ENCODE results near the gene UFSP2. TPM values are rescaled to one million over a fixed set of nuclear protein-coding genes. Genes with fewer than 3 reads are reported as not detected.
A peak's percentile ranks its signal among the peaks of the same experiment; 100 is the strongest.

Gene UFSP2
- total and polyA plus RNA-seq, 2 experiments from 2014 or later = 29.0 to 53.0 TPM

DNA sequence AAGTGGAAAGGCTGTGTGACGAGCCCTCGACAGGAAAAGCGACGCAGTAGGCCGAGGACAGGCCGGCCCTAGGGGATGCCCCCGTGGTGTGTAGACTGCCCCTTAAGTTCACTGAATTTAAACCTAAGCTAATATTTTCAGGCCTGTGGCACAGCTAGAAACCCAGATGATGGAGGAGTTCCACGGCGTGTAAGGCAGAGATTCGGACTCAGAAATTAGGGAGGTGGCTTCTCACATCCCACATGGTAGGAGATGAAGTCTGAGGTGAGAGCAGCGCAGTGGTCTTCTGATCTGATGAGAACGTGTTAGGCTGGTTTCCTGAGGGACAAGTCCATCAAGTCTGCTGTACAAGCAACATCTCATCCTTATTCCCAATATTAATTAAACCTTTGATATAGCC lies 37.8 kb downstream of the UFSP2 start (continued):
- TF ChIP-seq, protein P1, sequence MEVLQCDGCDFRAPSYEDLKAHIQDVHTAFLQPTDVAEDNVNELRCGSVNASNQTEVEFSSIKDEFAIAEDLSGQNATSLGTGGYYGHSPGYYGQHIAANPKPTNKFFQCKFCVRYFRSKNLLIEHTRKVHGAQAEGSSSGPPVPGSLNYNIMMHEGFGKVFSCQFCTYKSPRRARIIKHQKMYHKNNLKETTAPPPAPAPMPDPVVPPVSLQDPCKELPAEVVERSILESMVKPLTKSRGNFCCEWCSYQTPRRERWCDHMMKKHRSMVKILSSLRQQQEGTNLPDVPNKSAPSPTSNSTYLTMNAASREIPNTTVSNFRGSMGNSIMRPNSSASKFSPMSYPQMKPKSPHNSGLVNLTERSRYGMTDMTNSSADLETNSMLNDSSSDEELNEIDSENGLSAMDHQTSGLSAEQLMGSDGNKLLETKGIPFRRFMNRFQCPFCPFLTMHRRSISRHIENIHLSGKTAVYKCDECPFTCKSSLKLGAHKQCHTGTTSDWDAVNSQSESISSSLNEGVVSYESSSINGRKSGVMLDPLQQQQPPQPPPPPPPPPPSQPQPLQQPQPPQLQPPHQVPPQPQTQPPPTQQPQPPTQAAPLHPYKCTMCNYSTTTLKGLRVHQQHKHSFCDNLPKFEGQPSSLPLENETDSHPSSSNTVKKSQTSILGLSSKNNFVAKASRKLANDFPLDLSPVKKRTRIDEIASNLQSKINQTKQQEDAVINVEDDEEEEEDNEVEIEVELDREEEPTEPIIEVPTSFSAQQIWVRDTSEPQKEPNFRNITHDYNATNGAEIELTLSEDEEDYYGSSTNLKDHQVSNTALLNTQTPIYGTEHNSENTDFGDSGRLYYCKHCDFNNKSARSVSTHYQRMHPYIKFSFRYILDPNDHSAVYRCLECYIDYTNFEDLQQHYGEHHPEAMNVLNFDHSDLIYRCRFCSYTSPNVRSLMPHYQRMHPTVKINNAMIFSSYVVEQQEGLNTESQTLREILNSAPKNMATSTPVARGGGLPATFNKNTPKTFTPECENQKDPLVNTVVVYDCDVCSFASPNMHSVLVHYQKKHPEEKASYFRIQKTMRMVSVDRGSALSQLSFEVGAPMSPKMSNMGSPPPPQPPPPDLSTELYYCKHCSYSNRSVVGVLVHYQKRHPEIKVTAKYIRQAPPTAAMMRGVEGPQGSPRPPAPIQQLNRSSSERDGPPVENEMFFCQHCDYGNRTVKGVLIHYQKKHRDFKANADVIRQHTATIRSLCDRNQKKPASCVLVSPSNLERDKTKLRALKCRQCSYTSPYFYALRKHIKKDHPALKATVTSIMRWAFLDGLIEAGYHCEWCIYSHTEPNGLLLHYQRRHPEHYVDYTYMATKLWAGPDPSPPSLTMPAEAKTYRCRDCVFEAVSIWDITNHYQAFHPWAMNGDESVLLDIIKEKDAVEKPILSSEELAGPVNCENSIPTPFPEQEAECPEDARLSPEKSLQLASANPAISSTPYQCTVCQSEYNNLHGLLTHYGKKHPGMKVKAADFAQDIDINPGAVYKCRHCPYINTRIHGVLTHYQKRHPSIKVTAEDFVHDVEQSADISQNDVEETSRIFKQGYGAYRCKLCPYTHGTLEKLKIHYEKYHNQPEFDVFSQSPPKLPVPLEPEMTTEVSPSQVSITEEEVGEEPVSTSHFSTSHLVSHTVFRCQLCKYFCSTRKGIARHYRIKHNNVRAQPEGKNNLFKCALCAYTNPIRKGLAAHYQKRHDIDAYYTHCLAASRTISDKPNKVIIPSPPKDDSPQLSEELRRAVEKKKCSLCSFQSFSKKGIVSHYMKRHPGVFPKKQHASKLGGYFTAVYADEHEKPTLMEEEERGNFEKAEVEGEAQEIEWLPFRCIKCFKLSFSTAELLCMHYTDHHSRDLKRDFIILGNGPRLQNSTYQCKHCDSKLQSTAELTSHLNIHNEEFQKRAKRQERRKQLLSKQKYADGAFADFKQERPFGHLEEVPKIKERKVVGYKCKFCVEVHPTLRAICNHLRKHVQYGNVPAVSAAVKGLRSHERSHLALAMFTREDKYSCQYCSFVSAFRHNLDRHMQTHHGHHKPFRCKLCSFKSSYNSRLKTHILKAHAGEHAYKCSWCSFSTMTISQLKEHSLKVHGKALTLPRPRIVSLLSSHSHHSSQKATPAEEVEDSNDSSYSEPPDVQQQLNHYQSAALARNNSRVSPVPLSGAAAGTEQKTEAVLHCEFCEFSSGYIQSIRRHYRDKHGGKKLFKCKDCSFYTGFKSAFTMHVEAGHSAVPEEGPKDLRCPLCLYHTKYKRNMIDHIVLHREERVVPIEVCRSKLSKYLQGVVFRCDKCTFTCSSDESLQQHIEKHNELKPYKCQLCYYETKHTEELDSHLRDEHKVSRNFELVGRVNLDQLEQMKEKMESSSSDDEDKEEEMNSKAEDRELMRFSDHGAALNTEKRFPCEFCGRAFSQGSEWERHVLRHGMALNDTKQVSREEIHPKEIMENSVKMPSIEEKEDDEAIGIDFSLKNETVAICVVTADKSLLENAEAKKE (CRISPR knock-in tag; IDR thresholded peaks at IDR 0.05) = no peak
- no peak for TF ChIP-seq EZH2 (IDR thresholded peaks at IDR 0.05; ENCODE audit: low read depth, unreplicated experiment)
- no peak for TF ChIP-seq JUNB (IDR thresholded peaks at IDR 0.05; ENCODE audit: unreplicated experiment)
- TF ChIP-seq NANOG (IDR thresholded peaks at IDR 0.05; ENCODE audit: borderline replicate concordance) = no peak
- no peak for TF ChIP-seq ZNF114 (CRISPR knock-in tag; IDR thresholded peaks at IDR 0.05)
- no peak for TF ChIP-seq STAT1 (IDR thresholded peaks at IDR 0.05; ENCODE audit: unreplicated experiment)
- TF ChIP-seq, protein P2, sequence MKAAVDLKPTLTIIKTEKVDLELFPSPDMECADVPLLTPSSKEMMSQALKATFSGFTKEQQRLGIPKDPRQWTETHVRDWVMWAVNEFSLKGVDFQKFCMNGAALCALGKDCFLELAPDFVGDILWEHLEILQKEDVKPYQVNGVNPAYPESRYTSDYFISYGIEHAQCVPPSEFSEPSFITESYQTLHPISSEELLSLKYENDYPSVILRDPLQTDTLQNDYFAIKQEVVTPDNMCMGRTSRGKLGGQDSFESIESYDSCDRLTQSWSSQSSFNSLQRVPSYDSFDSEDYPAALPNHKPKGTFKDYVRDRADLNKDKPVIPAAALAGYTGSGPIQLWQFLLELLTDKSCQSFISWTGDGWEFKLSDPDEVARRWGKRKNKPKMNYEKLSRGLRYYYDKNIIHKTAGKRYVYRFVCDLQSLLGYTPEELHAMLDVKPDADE (IDR thresholded peaks at IDR 0.05) = no peak

DNA sequence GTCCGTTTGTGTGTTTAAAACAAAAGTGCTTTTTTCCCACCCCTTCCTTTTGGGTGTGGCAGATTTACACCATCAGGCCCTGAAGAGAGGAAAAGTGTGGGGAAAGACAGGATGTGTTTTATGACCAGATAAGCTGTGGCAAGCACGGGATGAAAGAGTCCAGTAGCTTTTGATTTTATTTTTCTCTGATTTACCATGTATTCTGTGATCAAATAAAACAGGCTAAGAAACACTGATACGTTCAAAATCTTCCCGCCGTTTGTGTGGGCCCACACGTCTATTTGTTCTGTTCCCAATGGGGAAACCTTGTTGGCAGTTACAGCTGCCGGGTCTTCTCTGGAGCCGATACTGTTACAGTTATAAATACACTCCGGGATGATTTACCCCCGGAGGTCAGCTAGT lies 40.8 kb downstream of the UFSP2 start:
- H3K4me1 Mint-ChIP-seq = 0 out of 3 replicates have a peak, but pooled peaks cover 2% of the 10 kb centered on the region
- no peaks in the 10 kb centered on the region for H3K9me2 ChIP-seq (ENCODE audit: insufficient read depth)
- H3K27me3 ChIP-seq (ENCODE audit: insufficient read depth) = no peaks in the 10 kb centered on the region
- no peak overlapping the region for H3K4me3 ChIP-seq
- no peaks in the 10 kb centered on the region for H3K36me3 ChIP-seq (ENCODE audit: insufficient read depth)
- H3K79me2 ChIP-seq (replicated peaks; ENCODE audit: insufficient read depth) = no peaks in the 10 kb centered on the region
- no peaks in the 10 kb centered on the region for H3K4me1 ChIP-seq (ENCODE audit: insufficient read depth)
- no peak overlapping the region for H2AFZ ChIP-seq
- H4K20me1 ChIP-seq (replicated peaks; ENCODE audit: insufficient read depth) = no peaks in the 10 kb centered on the region
- DNase-seq (ENCODE audit: low spot score) (peak; percentile 21), ATAC-seq (no peak)
- H3K36me3 Mint-ChIP-seq (ENCODE audit: low read depth) = peaks cover 10% of the 10 kb centered on the region
- H3K27ac ChIP-seq (ENCODE audit: low read depth) = no peak overlapping the region
- H3K27me3 Mint-ChIP-seq (ENCODE audit: insufficient read depth, low read depth, poor library complexity) = peaks cover 4% of the 10 kb centered on the region
- no peaks in the 10 kb centered on the region for H3F3A ChIP-seq (replicated peaks; ENCODE audit: low read depth)
- no peak overlapping the region for H3K4me2 ChIP-seq
- no peak overlapping the region for H3K4me3 Mint-ChIP-seq
- peaks cover 9% of the 10 kb centered on the region; the same call in 2 of the 3 replicates for H3K9me3 Mint-ChIP-seq
- H3K27ac Mint-ChIP-seq = no peak overlapping the region
- TF ChIP-seq, protein P3, sequence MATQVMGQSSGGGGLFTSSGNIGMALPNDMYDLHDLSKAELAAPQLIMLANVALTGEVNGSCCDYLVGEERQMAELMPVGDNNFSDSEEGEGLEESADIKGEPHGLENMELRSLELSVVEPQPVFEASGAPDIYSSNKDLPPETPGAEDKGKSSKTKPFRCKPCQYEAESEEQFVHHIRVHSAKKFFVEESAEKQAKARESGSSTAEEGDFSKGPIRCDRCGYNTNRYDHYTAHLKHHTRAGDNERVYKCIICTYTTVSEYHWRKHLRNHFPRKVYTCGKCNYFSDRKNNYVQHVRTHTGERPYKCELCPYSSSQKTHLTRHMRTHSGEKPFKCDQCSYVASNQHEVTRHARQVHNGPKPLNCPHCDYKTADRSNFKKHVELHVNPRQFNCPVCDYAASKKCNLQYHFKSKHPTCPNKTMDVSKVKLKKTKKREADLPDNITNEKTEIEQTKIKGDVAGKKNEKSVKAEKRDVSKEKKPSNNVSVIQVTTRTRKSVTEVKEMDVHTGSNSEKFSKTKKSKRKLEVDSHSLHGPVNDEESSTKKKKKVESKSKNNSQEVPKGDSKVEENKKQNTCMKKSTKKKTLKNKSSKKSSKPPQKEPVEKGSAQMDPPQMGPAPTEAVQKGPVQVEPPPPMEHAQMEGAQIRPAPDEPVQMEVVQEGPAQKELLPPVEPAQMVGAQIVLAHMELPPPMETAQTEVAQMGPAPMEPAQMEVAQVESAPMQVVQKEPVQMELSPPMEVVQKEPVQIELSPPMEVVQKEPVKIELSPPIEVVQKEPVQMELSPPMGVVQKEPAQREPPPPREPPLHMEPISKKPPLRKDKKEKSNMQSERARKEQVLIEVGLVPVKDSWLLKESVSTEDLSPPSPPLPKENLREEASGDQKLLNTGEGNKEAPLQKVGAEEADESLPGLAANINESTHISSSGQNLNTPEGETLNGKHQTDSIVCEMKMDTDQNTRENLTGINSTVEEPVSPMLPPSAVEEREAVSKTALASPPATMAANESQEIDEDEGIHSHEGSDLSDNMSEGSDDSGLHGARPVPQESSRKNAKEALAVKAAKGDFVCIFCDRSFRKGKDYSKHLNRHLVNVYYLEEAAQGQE (IDR thresholded peaks at IDR 0.05; ENCODE audit: unreplicated experiment) = no peak
- TF ChIP-seq, protein P4, sequence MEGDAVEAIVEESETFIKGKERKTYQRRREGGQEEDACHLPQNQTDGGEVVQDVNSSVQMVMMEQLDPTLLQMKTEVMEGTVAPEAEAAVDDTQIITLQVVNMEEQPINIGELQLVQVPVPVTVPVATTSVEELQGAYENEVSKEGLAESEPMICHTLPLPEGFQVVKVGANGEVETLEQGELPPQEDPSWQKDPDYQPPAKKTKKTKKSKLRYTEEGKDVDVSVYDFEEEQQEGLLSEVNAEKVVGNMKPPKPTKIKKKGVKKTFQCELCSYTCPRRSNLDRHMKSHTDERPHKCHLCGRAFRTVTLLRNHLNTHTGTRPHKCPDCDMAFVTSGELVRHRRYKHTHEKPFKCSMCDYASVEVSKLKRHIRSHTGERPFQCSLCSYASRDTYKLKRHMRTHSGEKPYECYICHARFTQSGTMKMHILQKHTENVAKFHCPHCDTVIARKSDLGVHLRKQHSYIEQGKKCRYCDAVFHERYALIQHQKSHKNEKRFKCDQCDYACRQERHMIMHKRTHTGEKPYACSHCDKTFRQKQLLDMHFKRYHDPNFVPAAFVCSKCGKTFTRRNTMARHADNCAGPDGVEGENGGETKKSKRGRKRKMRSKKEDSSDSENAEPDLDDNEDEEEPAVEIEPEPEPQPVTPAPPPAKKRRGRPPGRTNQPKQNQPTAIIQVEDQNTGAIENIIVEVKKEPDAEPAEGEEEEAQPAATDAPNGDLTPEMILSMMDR (conservative IDR thresholded peaks at IDR 0.05; ENCODE audit: low read depth in 2 of 2) = no peak
- TF ChIP-seq ZNF331 (CRISPR knock-in tag; IDR thresholded peaks at IDR 0.05; ENCODE audit: low read depth) (no peak), STAT1 (IDR thresholded peaks at IDR 0.05; ENCODE audit: unreplicated experiment) (no peak), POLR2AphosphoS5 (IDR thresholded peaks at IDR 0.05; ENCODE audit: low read depth) (no peak), EZH2 (IDR thresholded peaks at IDR 0.05; ENCODE audit: low read depth, unreplicated experiment) (no peak), ZNF114 (CRISPR knock-in tag; IDR thresholded peaks at IDR 0.05) (no peak)
